Motor neuron (in vitro differentiated cells): ENCODE data around the gene ELF3. TPM values are rescaled to one million over a fixed set of nuclear protein-coding genes. Genes with fewer than 3 reads are reported as not detected.
"Not testable (repeated sequence)": the region's sequence is repeated elsewhere in the genome, so short reads cannot be mapped to it uniquely, and the experiment has no call there.

Experiments
- ATAC-seq, 8 experiments: fragments of 200-7000 bp; cut with Tn5 transposase; replicated peaks in 6 of 8; 2 replicates each; pipeline ENCODE4 v1.8.0; 2021; ENCODE audit warnings: mild to moderate bottlenecking in 8 of 8, moderate library complexity in 8 of 8
- H3K27ac ChIP-seq, 2 donors: fragments of 250-450 bp; sonication (Bioruptor Pico); 2 replicates each; pipeline ENCODE4 v1.9.0; 2021; ENCODE audit warnings: antibody characterized with exemption in 2 of 2, mild to moderate bottlenecking in 2 of 2, moderate library complexity in 1 of 2
- H3K4me1 ChIP-seq, 2 donors: fragments of 250-450 bp; sonication (Bioruptor Pico); replicated peaks in 1 of 2; 2 replicates each; pipeline ENCODE4 v1.6.1; 2021; ENCODE audit warnings: antibody characterized with exemption in 2 of 2, mild to moderate bottlenecking in 2 of 2, moderate library complexity in 1 of 2
- H3K4me3 ChIP-seq, 5 donors: fragments of 250-450 bp; sonication (Bioruptor Pico); 2 replicates each; pipeline ENCODE4 v1.9.0; 2021; ENCODE audit warnings: antibody characterized with exemption in 5 of 5, mild to moderate bottlenecking in 5 of 5, moderate library complexity in 4 of 5
- WGBS, 10 experiments: fragments of 450-650 bp; shearing (Covaris generic); methylation state at CpG; one replicate each; pipeline ENCODE4 v1.0.0; 2022; 5-methylcytosine and 5-hydroxymethylcytosine counted together
- in situ Hi-C, 9 experiments: fragments of 400-800 bp; cut with MboI; loops; one replicate each; pipeline ENCODE4 v1.15.0; 2021; ENCODE audit warnings: low sequenced_read_pairs in 9 of 9, low pct_unique_long_range_greater_than_20kb in 2 of 9; ENCODE audit not compliant: unreplicated experiment in 9 of 9
- total RNA-seq, 8 experiments: library from RNA; unstranded; fragments of 300-600 nt; gene quantifications; 2 replicates each; pipeline versions ENCODE4 v1.2.3 to v1.2.4, GENCODE V29; 2022

Gene ELF3
- 10 to 100 TPM in 1 of 8 experiments, 1 to 10 TPM in 5, under 1 TPM in 2; 0.27 to 18.0 (median 2.8) TPM for total RNA-seq

GRCh38 chr1:202010180-202011015 is at the start of gene ELF3:
TSS of gene ELF3 (plus strand) at chr1:202010587. CDS start at chr1:202011137, 550 bp downstream.
- in situ Hi-C loops = loop anchor here in 7 of 9 experiments (5.0 to 25.0 kb wide), 4 partner anchors 102 to 114 kb away; partner anchors contain the start of gene GPR37L1 (in 3 of the 7)
- Histone ChIP-seq H3K27ac (no peak within 1 kb of the TSS), H3K4me1 (peaks cover 4 to 14% of the 10 kb centered on the region in 2 donors)

GRCh38 chr1:201962382-201962781 is 48.0 kb upstream of the ELF3 start:
- ATAC-seq, H3K27ac ChIP-seq, in situ Hi-C loops, H3K4me3 ChIP-seq, H3K4me1 ChIP-seq: not testable (repeated sequence)
- 87 to 100% (median 98%) methylated on average over 2 to 10 of the region's 10 CpGs; no CpG with 5 or more reads in 3 of the 10 experiments for WGBS, 10 experiments

More at GRCh38 chr1:202010180-202011015, at the start of gene ELF3:
- no peak within 1 kb of the TSS for H3K4me3 ChIP-seq
- 31 to 83% (median 63%) methylated on average over 1 to 10 of the region's 24 CpGs; no CpG with 5 or more reads in 5 of the 10 experiments for WGBS, 10 experiments
- peak; percentile 10 to 77 (median 64) for ATAC-seq

GRCh38 chr1:201964261-201964660 is 46.1 kb upstream of the ELF3 start:
- 25 to 100% (median 85%) methylated on average over 1 of the region's 1 CpG; no CpG with 5 or more reads in 2 of the 10 experiments for WGBS, 10 experiments
- Histone ChIP-seq H3K4me1 (no peaks in the 10 kb centered on the region), H3K4me3 (no peak overlapping the region), H3K27ac (no peak overlapping the region)
- ATAC-seq = no peak
- in situ Hi-C loops = no loop called here

GRCh38 chr1:201966171-201966570 is 44.2 kb upstream of the ELF3 start:
- no peaks in the 10 kb centered on the region for H3K4me1 ChIP-seq
- in situ Hi-C loops = no loop called here
- ATAC-seq = no peak
- H3K4me3 ChIP-seq = no peak overlapping the region
- WGBS, 10 experiments = 78 to 95% (median 90%) methylated on average over 3 to 5 of the region's 5 CpGs; no CpG with 5 or more reads in 4 of the 10 experiments
- no peak overlapping the region for H3K27ac ChIP-seq

GRCh38 chr1:201968202-201968925 is 42.0 kb upstream of the ELF3 start:
- H3K27ac ChIP-seq = no peak overlapping the region
- 83 to 100% (median 92%) methylated on average over 2 to 16 of the region's 16 CpGs; no CpG with 5 or more reads in 1 of the 10 experiments for WGBS, 10 experiments
- H3K4me3 ChIP-seq = no peak overlapping the region
- no peaks in the 10 kb centered on the region for H3K4me1 ChIP-seq
- in situ Hi-C loops = no loop called here
- no peak for ATAC-seq

- peak in 2 of 8 experiments; percentile 26 to 42 for ATAC-seq
- Histone ChIP-seq H3K27ac (no peak overlapping the region), H3K4me3 (no peak overlapping the region), H3K4me1 (no peaks in the 10 kb centered on the region)
- 28 to 100% (median 89%) methylated on average over 5 to 9 of the region's 9 CpGs; no CpG with 5 or more reads in 1 of the 10 experiments for WGBS, 10 experiments
- in situ Hi-C loops = loop anchor here in 1 of 9 experiments (5.0 kb wide), 1 partner anchor 73 kb away; no protein-coding TSS in a partner anchor
These were observed 39.8 kb upstream of the ELF3 start for GRCh38 chr1:201970334-201971159.

GRCh38 chr1:201982082-201982622 is 28.2 kb upstream of the ELF3 start:
- H3K27ac ChIP-seq = peak overlapping the region; percentile 85 to 90
- in situ Hi-C loops = loop anchor here in 1 of 9 experiments (25.0 kb wide), 1 partner anchor 95 kb away; the partner anchor contains the start of gene SHISA4
- peak overlapping the region; percentile 62 to 91 (median 83) for H3K4me3 ChIP-seq
- peaks cover 6 to 11% of the 10 kb centered on the region in 2 donors for H3K4me1 ChIP-seq
- ATAC-seq = peak in 3 of 8 experiments; percentile 10 to 43 (median 13)
- WGBS, 10 experiments = 0 to 66% (median 27%) methylated on average over 1 to 15 of the region's 31 CpGs; no CpG with 5 or more reads in 3 of the 10 experiments

GRCh38 chr1:201982623-201983379 is 27.6 kb upstream of the ELF3 start, which contains the start of gene RNPEP:
TSS of gene RNPEP (plus strand) at chr1:201982648. CDS start at chr1:201982667, 19 bp downstream.
- H3K4me1 ChIP-seq = peaks cover 6 to 11% of the 10 kb centered on the region in 2 donors
- WGBS, 10 experiments = 0 to 4% (median 0%) methylated on average over 2 to 17 of the region's 80 CpGs; no CpG with 5 or more reads in 4 of the 10 experiments
- H3K27ac ChIP-seq = peak within 1 kb of the TSS; percentile 85 to 90
- in situ Hi-C loops = loop anchor here in 1 of 9 experiments (25.0 kb wide), 1 partner anchor 96 kb away; the partner anchor contains the start of gene SHISA4
- ATAC-seq = peak; percentile 77 to 86 (median 82)
- H3K4me3 ChIP-seq = peak within 1 kb of the TSS; percentile 62 to 91 (median 83)

GRCh38 chr1:201983380-201983805 is 27.0 kb upstream of the ELF3 start:
- H3K4me3 ChIP-seq = peak overlapping the region; percentile 62 to 91 (median 83)
- in situ Hi-C loops = loop anchor here in 1 of 9 experiments (25.0 kb wide), 1 partner anchor 96 kb away; the partner anchor contains the start of gene SHISA4
- H3K4me1 ChIP-seq = peaks cover 6 to 11% of the 10 kb centered on the region in 2 donors
- ATAC-seq = no peak
- peak overlapping the region; percentile 85 to 90 for H3K27ac ChIP-seq
- 0 to 17% (median 5%) methylated on average over 3 to 11 of the region's 11 CpGs; no CpG with 5 or more reads in 2 of the 10 experiments for WGBS, 10 experiments

- WGBS, 10 experiments = 94 to 100% (median 100%) methylated on average over 1 to 3 of the region's 3 CpGs; no CpG with 5 or more reads in 1 of the 10 experiments
- no peak for ATAC-seq
- in situ Hi-C loops = loop anchor here in 1 of 9 experiments (25.0 kb wide), 1 partner anchor 97 kb away; the partner anchor contains the start of gene SHISA4
- peaks cover 6 to 11% of the 10 kb centered on the region in 2 donors for H3K4me1 ChIP-seq
- H3K4me3 ChIP-seq = no peak overlapping the region
- H3K27ac ChIP-seq = no peak overlapping the region
These were observed 25.9 kb upstream of the ELF3 start for GRCh38 chr1:201984446-201984845.

- no peak overlapping the region for H3K4me3 ChIP-seq
- peaks cover 6 to 11% of the 10 kb centered on the region in 2 donors for H3K4me1 ChIP-seq
- H3K27ac ChIP-seq = no peak overlapping the region
- 59 to 100% (median 76%) methylated on average over 1 to 2 of the region's 2 CpGs; no CpG with 5 or more reads in 4 of the 10 experiments for WGBS, 10 experiments
- ATAC-seq = no peak
- in situ Hi-C loops = loop anchor here in 1 of 9 experiments (25.0 kb wide), 1 partner anchor 98 kb away; the partner anchor contains the start of gene SHISA4
These were observed 25.0 kb upstream of the ELF3 start for GRCh38 chr1:201985355-201985754.
